ENCODE data around the gene KRTAP12-2.

KRTAP12-2 gene, protein sequence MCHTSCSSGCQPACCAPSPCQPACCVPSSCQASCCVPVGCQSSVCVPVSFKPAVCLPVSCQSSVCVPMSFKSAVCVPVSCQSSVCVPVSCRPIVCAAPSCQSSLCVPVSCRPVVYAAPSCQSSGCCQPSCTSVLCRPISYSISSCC

DNA sequence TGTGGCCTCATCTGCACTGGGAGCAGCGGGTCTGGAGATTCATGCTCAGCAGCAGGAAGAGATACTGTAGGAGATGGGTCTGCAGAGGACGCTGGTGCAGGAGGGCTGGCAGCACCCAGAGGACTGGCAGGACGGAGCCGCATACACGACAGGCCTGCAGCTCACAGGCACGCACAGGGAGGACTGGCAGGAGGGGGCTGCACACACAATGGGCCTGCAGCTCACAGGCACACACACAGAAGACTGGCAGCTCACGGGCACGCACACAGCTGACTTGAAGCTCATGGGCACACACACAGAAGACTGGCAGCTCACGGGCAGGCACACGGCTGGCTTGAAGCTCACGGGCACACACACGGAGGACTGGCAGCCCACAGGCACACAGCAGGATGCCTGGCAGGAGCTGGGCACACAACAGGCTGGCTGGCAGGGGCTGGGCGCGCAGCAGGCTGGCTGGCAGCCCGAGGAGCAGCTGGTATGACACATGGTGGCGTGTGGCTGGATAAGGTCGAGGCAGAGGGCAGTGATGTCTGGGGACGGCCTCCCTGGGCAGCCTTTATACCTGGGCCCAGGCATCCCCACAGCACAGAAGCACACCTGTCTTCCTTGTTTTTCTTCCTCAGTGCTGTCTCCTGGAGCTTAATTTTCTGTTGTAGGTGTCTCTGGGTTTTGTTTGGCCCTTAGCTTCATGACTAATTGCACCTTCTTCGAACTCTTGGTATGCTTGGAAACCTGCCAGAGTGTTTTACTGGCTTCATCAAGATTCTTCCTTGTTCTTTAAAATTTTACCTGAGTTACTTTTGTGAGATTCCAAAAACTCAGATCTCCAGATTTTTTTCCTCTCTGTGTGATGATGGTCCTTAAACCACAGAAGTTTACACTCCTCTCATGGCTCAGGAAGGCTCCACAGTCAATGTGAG is at the start of gene KRTAP12-2:
Gene KRTAP12-2, minus strand, starts transcription at position 527 of the 920 bp plus-strand sequence. Its CDS starts 41 bp downstream, at position 486.
- DNase-seq, result no peak

DNA sequence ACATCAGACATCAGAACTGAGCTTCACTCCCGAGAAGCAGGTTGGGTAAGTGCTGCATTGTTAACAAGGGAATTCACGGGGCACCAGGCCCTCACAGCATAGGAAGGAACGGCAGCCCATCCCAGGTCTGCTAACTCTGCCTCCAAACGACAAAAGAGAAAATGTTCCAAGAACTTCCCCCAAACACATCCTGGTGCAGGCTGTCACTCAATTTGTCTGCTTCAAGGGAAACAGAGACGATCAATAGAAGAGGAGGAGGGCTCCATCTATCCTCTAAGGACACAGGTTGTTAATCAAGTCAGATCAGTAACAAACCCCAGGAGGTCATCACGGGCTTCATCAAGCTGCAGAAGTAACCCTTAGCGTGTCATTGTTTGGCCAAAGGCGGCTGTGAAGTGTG is 48.2 kb upstream of the KRTAP12-2 start:
- DNase-seq, result no peak

DNA sequence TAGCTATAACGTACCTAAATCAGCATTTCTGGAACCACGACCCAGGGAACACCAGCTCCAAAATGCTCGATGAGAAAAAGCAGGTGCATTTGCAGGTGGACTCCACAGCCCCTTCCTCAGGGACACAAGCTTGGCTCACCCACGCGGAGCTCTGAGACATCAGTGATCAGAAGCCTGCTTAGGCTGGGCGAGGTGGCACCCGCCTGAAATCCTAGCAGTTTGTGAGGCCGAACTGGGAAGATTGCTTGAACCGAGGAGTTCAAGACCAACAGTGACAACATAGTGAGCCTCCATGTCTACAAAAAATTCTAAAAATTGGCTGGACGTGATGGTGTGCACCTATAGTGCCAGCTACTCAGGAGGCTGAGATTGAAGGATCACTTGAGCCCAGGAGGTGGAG is 47.1 kb upstream of the KRTAP12-2 start:
- DNase-seq, result no peak

DNA sequence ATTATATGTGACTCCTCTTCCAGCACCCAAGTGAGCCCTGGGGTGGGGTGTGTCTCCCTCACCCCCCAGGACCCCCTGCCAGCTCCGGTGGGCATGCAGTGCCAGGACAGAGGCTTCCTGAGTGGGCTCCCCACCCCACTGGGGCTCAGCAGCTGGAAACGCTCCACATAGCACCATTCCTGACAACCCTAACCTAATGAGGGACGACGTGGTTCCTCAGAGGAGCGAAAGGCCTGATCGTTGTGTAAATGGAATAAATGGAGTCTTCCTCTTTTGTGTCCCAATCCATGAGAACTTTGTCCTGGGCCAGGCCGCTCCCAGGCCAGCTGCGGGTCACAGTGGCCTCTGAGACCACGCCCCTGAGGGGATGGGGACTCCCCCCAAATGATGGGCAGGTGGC is 46.4 kb upstream of the KRTAP12-2 start:
- DNase-seq, result no peak

DNA sequence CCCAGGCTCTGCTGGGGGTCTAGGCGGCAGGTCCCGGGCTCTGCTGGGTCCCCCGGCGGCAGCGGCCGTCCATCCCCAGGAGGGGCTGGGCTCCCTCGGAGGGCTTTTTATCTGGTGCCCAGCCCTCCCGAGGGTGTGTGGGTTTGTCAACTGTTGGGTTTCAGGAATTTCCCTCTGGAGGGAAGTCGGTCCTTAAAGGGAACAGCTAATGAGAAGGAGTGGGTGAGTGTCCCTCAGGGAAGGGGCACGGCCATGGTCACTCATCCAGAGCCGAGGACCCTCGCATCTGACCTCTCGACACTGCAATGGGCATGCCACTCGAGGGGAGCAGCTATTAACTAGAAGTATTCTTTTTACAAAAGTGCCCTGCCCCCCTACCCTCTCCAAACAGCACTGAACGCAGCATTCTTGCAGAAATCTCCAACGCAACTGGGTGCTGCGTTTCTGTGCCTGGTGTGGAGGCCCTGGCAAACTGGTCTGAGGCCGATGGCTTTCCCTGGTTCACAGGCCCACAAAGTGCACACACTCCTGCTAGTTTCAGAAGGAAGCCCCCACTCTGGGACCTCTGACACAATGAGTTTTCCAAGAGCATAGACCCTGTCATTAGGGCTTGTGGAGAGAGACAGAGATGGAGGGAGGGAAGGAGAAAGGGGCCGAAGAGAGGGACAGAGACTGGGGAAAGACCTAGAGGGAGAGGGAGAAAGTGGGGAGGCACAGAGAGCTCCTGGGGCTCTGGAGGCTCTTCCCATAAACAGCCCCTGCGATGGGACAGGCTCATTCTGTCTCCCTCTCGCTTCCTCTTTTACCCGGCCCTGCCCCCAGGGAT is 45.7 kb upstream of the KRTAP12-2 start:
- DNase-seq, result no peak

DNA sequence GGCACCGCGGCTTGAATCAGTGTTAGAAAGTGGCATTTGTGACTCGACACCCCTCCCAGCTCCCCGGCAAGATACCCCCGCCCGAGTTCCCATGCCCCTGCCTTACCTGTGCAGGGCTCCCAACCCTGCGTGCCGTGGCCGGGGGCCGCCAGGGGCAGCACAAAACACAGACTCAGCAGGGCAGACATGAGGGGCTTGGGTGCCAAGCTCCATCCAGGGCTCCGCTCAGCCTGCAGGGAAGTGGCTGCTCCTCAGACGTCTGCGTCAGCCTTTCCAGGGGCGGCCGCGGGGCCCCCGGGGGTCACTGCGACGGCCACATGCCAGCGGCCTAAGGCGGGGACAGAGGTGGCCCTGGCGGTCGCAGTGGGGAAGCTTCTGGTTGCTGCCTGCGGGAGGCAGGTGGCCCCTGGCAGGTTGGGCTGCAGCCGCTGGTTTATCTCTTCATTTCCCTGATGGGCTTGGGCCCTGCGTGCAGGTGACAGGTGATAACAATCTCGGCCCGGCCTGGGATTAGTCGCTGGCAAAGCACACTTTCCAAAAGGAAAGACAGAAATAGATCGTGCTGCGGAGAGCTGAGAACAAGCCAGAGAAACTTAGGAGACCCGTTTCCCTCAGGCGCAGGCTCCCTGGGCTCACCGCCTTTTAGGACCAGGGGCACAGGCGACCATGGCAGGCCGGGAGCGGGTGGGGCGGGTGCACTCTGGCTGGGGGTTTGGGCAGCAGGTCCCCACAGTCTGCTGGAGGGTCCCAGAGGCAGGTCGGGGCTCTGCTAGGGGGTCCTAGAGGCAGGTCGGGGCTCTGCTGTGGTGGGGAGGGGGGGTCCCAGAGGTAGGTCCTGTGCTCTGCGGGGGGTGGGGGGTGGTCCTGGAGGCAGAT is 44.8 kb upstream of the KRTAP12-2 start, which contains the start of gene TSPEAR:
Gene TSPEAR, minus strand, starts transcription at position 246 of the 876 bp plus-strand sequence. Its CDS starts 58 bp downstream, at position 188.
- no peak for DNase-seq

DNA sequence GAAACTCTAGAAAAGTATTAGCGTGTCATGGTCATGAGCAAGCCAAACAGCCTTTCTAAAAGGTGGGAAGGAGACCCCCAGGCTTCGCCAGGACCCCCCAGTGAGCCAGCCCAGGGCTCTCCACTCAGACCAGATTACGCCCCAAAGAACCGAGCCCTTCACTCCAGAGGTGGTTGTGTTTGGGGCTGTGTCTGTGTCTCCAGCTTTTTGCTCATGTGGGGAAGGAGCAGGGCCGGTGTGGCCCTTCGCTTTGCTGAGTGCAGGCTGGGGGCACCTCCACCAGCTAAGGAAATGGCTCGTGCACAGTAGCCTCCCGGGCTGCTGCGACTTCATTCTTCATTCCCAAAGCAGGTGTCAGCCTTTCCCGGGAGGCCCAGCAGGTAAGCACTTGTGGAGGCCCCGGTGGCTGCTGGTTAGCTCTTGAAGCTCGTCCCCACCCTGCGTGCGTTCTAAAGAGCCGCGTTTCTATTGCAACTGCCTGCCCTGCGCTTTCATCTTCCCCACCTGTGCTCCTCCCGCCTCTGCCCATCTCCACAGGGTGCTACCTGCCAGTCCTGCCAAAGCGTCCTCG is 44.1 kb upstream of the KRTAP12-2 start:
- DNase-seq, result peak; percentile 11

DNA sequence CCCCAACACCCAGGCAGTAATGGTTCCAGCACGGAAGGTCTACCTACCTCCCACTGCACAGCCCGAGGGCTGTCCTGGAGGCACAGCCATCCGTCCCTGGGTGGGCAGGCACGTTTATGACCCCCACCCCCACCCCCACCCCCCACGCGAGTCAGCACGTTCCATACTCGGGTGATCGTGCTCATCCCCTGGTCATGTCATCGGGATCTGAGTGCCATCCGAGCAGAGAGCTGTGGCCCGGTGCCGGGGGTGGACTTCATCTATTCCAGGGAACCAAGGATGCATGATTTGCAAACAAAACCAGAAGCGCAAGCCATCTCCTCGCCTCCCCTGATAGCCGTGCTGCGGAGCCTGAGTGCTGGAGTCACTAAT is 43.6 kb upstream of the KRTAP12-2 start:
- no peak for DNase-seq

DNA sequence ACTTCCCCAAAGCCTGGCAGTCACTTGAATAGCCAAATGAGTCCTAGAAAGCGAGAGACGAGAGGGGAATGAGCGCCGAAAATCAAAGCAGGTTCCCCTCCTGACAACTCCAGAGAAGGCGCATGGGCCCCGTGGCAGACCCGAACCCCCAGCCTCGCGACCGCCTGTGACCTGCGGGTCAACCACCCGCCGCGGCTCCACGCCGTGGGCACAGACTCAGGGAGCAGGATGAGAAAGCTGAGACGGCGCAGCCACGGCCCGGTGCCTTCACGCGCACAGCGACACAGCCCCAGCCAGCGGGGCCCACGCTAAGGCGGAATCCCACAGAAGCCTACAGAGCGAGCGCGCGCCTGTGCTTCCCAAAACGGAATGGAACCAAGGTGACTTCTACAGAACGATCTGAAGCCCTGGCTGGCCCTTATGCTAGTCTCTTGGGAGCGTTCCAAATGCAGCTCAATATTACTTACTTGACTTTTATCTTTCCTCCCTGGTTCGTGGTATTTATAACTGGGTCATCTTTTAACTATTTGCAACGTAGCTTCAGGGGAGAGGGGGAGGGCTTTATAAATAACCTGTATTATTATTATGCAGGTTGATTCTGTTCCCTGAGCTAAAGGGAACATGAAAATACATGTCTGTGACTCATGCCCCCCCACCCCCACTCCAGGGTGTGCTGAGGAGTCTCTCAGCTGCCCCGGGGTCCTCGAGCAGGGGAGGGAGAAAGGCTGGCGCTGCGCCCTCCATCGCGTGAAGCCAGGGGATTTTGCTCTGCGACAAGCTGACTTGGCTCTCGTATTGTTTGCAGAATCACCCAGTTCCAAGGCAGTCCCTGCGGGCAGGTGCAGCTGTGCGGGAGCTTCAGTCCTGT is 42.9 kb upstream of the KRTAP12-2 start:
- DNase-seq, result peak; percentile 17

DNA sequence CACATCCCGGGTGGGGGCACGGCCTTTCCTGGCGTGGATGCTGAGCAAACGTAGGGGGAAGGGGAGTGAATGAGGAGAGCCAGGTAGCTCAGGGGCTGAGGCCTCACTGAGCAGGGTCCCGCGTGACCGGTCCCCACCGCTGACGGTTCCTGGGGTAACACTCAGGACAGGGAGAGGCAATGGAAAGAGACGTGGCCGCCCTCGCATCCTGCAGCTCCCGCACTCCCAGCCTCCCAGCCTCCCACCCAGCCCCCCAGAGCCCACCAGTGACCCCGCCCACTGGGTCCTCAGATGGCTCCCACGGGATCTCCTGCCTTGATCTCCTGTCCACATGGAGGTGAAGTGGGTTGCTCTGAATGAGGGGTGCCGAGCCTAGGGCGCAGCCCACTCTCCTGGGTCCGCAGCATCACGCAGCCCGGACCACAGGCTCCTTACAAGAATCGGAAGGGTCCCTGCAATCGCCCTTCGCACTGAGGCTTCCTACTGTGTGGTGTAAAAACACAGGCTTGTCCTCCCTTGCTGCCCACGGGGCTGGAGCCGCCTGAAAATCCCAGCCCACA is 42.2 kb upstream of the KRTAP12-2 start:
- DNase-seq, result no peak

DNA sequence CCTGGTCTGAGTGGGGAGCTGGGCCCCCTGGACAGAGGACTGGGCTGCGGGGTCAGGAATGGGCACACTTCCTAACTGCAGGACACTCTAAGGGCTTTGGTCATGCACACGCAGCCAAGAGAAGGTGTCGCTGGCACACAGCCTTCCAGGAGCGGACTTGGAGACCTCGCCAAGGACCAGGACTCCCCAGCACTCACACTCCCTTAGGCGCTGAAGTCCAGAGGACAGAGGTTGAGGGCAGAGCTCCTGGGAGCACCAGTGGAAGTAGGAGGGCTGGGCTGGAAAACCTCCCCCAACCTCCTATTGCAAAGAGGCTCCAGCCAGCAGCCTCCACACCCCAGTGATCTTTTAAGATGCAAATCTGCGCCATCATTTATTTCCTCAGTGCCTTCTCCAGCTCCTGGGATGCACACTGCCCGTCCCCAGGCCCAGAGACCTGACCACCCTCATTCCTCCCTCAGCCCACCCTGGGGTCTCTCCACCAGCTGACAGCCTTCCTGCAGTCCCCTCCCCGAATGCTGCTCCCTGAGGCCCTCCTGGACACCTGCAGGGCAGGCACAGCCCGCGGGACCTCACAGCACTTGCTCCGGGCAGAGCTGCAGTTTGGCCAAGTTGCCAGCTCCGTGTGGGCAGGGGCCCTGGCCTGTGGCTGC is 41.6 kb upstream of the KRTAP12-2 start:
- DNase-seq, result no peak

DNA sequence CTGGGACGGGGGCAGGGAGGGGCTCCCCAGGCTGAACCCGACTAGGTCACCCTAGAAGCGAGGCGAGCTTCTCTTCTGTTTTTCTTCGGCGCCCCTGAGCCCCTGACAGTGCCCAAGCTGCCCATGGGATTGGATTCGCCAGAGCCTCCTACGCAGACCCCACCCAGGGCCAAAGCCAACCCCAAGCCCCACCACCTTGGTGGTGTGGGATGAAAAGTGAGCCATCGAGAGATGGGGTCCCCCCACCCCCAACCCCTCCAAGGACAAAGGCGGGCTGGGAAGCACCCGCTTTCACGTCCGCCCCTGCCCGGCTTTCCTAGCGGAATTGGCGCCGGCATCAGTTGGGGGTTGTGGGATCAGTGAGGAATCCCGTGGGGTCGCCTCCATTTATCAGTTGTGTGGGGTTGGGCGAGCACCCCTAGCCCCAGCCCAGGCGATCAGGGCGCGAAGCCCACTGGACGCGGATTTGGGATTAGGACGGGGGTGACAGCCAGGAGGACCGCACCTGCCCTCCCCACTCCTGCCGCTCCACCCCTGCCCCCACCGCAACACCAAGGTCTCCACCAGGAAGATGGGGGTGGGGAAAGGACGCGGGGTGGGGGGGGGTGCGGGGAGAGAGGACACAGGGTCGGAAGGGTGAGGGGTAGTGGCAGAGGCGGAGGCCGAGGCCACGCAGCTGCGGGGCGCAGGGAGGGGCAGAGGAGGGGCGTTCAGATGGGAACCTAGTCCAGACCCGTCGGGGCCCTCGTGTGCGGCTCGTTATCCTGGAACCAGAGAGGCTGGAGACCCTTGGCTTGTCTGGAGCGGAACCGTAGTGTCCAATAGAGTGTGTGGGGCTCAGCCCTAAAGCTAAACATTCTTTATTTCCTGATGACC is 40.2 kb upstream of the KRTAP12-2 start:
- DNase-seq, result no peak

DNA sequence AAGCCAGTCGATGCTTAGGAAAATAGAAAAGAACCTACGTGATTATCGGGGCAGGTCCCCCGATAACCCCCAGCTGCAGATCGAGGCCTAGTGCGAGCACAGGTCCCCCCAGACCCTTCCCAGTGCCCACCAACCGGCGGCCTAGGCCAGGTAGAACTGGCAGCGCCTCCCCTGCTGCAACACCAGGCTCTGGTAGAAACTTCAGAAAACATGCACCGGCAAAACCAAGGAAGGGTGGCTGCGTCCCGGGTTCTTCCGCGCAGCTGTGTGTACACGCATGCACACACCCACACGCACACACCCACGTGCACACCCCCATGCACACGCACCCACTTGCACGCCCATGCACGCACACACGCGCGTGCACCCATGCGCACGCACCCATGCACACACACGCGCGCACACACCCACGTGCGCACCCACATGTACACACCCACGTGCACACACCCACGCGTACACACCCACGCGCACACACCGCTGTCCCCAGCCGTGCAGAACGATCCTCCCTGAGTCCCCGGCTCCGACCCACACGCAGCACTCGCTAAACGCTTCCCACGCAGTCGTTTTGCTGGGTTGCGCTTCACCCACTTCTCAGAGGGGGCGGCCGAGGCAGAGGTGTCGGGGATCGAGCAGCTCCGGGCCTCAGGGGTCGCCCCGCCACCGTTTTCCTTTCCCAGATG is 39.4 kb upstream of the KRTAP12-2 start:
- DNase-seq, result no peak

DNA sequence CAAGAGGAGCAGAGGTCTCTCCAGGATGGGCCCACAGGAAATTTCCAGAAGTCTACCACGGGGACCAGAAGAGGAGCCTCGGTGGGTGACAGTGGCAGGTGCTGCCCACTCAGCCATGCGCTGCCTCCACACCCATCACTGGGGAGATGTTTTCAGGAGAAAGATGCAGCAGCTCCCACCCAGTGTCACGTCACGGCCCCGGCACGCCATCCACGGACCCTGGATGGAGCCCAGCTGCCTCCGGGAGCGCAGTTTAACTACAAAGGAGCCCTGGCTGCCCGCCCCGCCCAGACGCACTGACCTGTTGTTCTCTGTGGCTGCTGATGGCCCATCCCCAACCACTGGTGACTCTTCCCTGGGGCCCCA is 37.9 kb upstream of the KRTAP12-2 start:
- no peak for DNase-seq

DNA sequence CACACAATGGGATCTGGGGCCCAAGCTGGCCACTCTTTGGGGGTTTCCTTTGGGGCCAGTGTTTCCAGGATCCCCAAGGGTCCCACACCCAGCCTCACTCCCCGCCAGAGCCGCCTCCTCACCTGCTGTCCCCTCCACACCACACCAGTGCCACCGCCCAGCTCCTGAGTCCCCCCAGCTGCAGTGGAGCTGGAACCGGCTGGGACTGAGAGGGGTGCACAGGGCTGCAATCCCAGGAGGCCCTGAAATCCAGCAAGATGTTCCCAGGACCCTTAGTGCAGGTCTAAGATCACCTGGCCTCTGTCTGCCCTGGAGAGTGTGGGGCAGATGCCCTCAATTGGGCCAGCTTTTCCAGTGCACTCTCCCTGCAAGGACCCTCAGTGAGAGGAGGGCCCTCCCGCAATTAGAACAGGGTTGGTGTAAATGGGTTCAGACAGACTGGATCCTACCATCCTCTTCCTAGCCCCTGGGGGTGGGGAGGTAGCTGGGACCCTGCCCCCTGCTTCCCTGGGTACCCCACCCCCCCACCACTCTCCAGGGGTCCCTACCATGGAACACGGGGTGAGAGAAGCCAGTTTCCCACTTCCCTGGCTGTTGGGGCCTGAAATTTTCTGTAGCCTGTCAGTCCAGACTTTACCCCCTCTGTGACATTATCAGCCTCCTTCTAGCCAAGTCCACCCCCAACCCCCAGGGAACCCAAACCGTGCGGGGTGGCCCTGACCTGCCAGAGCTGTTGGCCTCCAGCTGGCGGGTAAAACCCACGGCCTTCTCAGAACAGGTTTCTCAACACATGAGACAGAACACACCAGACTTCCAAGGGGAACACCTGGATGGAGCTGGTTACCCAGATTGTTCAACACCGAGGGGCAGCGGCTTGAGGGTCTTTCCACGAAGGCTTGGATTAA is 37.3 kb upstream of the KRTAP12-2 start:
- no peak for DNase-seq

DNA sequence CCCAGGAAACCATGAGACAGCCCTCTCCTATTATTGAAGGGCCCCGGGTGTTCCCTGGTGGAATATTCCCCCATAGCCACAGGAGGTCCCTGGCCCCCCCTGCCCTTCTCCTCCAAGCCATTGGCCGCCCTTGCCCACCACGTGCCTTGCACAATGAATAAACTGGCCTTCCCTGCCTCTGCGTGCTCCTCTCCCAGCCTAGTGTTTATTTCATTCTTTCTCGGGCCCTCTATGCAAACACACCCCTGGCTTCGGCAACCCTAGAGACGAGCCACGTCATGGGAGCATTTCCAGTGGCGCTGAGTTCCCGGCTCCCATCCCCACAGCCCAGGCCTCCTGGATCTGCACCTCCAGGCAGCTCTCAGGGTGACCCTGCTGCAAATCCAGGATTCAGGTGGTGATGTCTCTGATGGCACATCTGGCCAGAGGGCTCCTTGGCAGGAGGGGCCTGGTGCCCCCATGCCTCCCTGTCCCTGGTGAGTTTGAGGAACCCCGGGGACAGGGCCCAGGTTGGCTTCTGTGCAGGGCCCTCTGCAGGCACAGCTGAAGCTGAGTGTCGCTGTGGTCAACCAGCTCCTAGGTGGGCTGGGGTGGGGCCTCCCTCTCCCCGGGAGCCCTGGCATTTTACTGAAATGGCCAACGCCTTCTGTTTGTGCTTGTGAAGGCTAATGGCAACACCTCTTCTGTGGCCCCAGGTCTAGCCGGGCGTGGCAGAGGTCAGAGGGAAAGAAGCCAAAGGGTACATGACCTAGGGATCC is 36.4 kb upstream of the KRTAP12-2 start:
- DNase-seq, result no peak

Measured in CD4-positive, alpha-beta T cell treated with Interleukin-21 for 1 hour (primary cell).